NCI-H1930 (cell line): ENCODE measurements around the gene CARD11.
"Not testable (repeated sequence)": the region's sequence is repeated elsewhere in the genome, so short reads cannot be mapped to it uniquely, and the experiment has no call there.

ENCODE experiments used
- DNase-seq, 2 experiments: peaks; one replicate each; lab custom pipeline; 2025; lab: John Stamatoyannopoulos, UW

The CARD11 gene

GRCh38 chr7:2924866-2925840 lies 118.5 kb downstream of the CARD11 start:
- no peak for DNase-seq

- no peak for DNase-seq
Measured at GRCh38 chr7:2923886-2924574, 119.6 kb downstream of the CARD11 start.

GRCh38 chr7:2923291-2923781 lies 120.3 kb downstream of the CARD11 start:
- no peak for DNase-seq

GRCh38 chr7:2922866-2923265 lies 120.8 kb downstream of the CARD11 start:
- DNase-seq: no peak

GRCh38 chr7:2922348-2922691 lies 121.3 kb downstream of the CARD11 start:
- DNase-seq: no peak

- DNase-seq: no peak
Measured at GRCh38 chr7:2921653-2922347, 121.9 kb downstream of the CARD11 start.

- no peak for DNase-seq
Measured at GRCh38 chr7:2920956-2921652, 122.6 kb downstream of the CARD11 start.

- DNase-seq: not testable (repeated sequence)
Measured at GRCh38 chr7:2920480-2920879, 123.2 kb downstream of the CARD11 start.

- DNase-seq: no peak
Measured at GRCh38 chr7:2920041-2920440, 123.6 kb downstream of the CARD11 start.

- no peak for DNase-seq
Measured at GRCh38 chr7:2919256-2919655, 124.4 kb downstream of the CARD11 start.

- no peak for DNase-seq
Measured at GRCh38 chr7:2918406-2918805, 125.3 kb downstream of the CARD11 start.

GRCh38 chr7:2915023-2915422 lies 128.6 kb downstream of the CARD11 start:
- DNase-seq: no peak

GRCh38 chr7:2913760-2914387 lies 129.8 kb downstream of the CARD11 start:
- DNase-seq: no peak

GRCh38 chr7:2912684-2913439 lies 130.8 kb downstream of the CARD11 start:
- no peak for DNase-seq

GRCh38 chr7:2911466-2911865 lies 132.2 kb downstream of the CARD11 start:
- DNase-seq: no peak

GRCh38 chr7:2909471-2910039 lies 134.1 kb downstream of the CARD11 start:
- no peak for DNase-seq

- no peak for DNase-seq
Measured at GRCh38 chr7:2909043-2909442, 134.6 kb downstream of the CARD11 start.

GRCh38 chr7:2908103-2908683 lies 135.5 kb downstream of the CARD11 start:
- DNase-seq: no peak

GRCh38 chr7:2906197-2906931 lies 137.3 kb downstream of the CARD11 start:
- no peak for DNase-seq
